ENCODE results near the gene SPATA6L. TPM values are rescaled to one million over a fixed set of nuclear protein-coding genes. Genes with fewer than 3 reads are reported as not detected.

Gene SPATA6L
- polyA plus RNA-seq, 1 of the 3 experiments (the other 2 are of a cell fraction) = 0.44 TPM

GRCh38 chr9:4639420-4639819 lies 26.9 kb downstream of the SPATA6L start (continued):
- TF ChIP-seq CHD2 (IDR thresholded peaks at IDR 0.05; ENCODE audit: low read length, partially characterized antibody) (no peak), EZH2phosphoT487 (IDR thresholded peaks at IDR 0.05; ENCODE audit: borderline replicate concordance, low read depth) (no peak), GABPA (IDR thresholded peaks at IDR 0.05; ENCODE audit: low read depth) (no peak)

GRCh38 chr9:4638968-4639367 lies 27.3 kb downstream of the SPATA6L start:
- H3F3A ChIP-seq (replicated peaks; ENCODE audit: insufficient read depth) = no peaks in the 10 kb centered on the region
- CTCF ChIA-PET = interaction anchor here (1.3 to 2.5 kb wide), 13 partner anchors 18 to 1781 kb away, joined by 3 to 21 read pairs (median 7); no protein-coding TSS in a partner anchor
- H3K4me3 ChIP-seq (ENCODE audit: low read depth in 2 of 2, low read length in 1 of 2) = no peak overlapping the region
- H3K9me2 ChIP-seq = no peaks in the 10 kb centered on the region
- 70% methylated on average over 3 of the region's 3 CpGs for WGBS (ENCODE audit: low lambda C conversion rate)
- no peak overlapping the region for H3K9ac ChIP-seq
- no peak overlapping the region for H2AFZ ChIP-seq (ENCODE audit: low read depth)
- no peaks in the 10 kb centered on the region for H3K9me3 ChIP-seq
- H3K27ac ChIP-seq (ENCODE audit: low read depth in 2 of 2, low read length in 1 of 2) = no peak overlapping the region
- no peaks in the 10 kb centered on the region for H4K20me1 ChIP-seq (ENCODE audit: insufficient read depth)
- no peak for DNase-seq
- H3K79me2 ChIP-seq (ENCODE audit: insufficient read depth) = no peaks in the 10 kb centered on the region
- no peaks in the 10 kb centered on the region for H3K36me3 ChIP-seq (replicated peaks in 1 of 2; ENCODE audit: control insufficient read depth in 1 of 2, insufficient read depth in 2 of 2, low read length in 1 of 2)
- no peak overlapping the region for H3K4me2 ChIP-seq
- H3K27me3 ChIP-seq (ENCODE audit: insufficient read depth) = no peaks in the 10 kb centered on the region; the same call in 1 of the 2 replicates
- POLR2A ChIA-PET = no interaction called here
- TF ChIP-seq, protein P1, sequence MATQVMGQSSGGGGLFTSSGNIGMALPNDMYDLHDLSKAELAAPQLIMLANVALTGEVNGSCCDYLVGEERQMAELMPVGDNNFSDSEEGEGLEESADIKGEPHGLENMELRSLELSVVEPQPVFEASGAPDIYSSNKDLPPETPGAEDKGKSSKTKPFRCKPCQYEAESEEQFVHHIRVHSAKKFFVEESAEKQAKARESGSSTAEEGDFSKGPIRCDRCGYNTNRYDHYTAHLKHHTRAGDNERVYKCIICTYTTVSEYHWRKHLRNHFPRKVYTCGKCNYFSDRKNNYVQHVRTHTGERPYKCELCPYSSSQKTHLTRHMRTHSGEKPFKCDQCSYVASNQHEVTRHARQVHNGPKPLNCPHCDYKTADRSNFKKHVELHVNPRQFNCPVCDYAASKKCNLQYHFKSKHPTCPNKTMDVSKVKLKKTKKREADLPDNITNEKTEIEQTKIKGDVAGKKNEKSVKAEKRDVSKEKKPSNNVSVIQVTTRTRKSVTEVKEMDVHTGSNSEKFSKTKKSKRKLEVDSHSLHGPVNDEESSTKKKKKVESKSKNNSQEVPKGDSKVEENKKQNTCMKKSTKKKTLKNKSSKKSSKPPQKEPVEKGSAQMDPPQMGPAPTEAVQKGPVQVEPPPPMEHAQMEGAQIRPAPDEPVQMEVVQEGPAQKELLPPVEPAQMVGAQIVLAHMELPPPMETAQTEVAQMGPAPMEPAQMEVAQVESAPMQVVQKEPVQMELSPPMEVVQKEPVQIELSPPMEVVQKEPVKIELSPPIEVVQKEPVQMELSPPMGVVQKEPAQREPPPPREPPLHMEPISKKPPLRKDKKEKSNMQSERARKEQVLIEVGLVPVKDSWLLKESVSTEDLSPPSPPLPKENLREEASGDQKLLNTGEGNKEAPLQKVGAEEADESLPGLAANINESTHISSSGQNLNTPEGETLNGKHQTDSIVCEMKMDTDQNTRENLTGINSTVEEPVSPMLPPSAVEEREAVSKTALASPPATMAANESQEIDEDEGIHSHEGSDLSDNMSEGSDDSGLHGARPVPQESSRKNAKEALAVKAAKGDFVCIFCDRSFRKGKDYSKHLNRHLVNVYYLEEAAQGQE (IDR thresholded peaks at IDR 0.05; ENCODE audit: low read depth, low read length) = no peak
- TF ChIP-seq SIN3A (IDR thresholded peaks at IDR 0.05; ENCODE audit: borderline replicate concordance, low read depth, low read length) (no peak), ZBTB33 (IDR thresholded peaks at IDR 0.05; ENCODE audit: borderline replicate concordance, low read depth) (no peak), NRF1 (IDR thresholded peaks at IDR 0.05; ENCODE audit: low read depth, low read length) (no peak), GABPA (IDR thresholded peaks at IDR 0.05; ENCODE audit: low read depth) (no peak), FOXJ3 (CRISPR knock-in tag; IDR thresholded peaks at IDR 0.05) (no peak), FOXM1 (IDR thresholded peaks at IDR 0.05; ENCODE audit: low read depth) (no peak), MEF2A (IDR thresholded peaks at IDR 0.05; ENCODE audit: borderline replicate concordance, low read depth) (no peak), GATA2 (CRISPR knock-in tag; IDR thresholded peaks at IDR 0.05) (no peak), TEAD4 (IDR thresholded peaks at IDR 0.05; ENCODE audit: borderline replicate concordance, insufficient read depth) (no peak), SMC3 (IDR thresholded peaks at IDR 0.05; ENCODE audit: low read depth, low read length) (no peak), MXI1 (IDR thresholded peaks at IDR 0.05; ENCODE audit: low read depth, low read length) (no peak), TAF1 (IDR thresholded peaks at IDR 0.05; ENCODE audit: borderline replicate concordance, low read depth, low read length) (no peak), RFX5 (IDR thresholded peaks at IDR 0.05; ENCODE audit: low read length) (no peak), NFIC (IDR thresholded peaks at IDR 0.05; ENCODE audit: borderline replicate concordance) (no peak), RAD21 (IDR thresholded peaks at IDR 0.05; ENCODE audit: low read length) (no peak), POLR2AphosphoS5 (IDR thresholded peaks at IDR 0.05; ENCODE audit: low read depth, low read length) (no peak)
- TF ChIP-seq, protein P2, sequence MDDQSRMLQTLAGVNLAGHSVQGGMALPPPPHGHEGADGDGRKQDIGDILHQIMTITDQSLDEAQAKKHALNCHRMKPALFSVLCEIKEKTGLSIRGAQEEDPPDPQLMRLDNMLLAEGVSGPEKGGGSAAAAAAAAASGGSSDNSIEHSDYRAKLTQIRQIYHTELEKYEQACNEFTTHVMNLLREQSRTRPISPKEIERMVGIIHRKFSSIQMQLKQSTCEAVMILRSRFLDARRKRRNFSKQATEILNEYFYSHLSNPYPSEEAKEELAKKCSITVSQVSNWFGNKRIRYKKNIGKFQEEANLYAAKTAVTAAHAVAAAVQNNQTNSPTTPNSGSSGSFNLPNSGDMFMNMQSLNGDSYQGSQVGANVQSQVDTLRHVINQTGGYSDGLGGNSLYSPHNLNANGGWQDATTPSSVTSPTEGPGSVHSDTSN (IDR thresholded peaks at IDR 0.05) = no peak
- TF ChIP-seq, protein P3, sequence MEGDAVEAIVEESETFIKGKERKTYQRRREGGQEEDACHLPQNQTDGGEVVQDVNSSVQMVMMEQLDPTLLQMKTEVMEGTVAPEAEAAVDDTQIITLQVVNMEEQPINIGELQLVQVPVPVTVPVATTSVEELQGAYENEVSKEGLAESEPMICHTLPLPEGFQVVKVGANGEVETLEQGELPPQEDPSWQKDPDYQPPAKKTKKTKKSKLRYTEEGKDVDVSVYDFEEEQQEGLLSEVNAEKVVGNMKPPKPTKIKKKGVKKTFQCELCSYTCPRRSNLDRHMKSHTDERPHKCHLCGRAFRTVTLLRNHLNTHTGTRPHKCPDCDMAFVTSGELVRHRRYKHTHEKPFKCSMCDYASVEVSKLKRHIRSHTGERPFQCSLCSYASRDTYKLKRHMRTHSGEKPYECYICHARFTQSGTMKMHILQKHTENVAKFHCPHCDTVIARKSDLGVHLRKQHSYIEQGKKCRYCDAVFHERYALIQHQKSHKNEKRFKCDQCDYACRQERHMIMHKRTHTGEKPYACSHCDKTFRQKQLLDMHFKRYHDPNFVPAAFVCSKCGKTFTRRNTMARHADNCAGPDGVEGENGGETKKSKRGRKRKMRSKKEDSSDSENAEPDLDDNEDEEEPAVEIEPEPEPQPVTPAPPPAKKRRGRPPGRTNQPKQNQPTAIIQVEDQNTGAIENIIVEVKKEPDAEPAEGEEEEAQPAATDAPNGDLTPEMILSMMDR (IDR thresholded peaks at IDR 0.05) = no peak
- no peaks in the 10 kb centered on the region; a peak in 1 of 4 replicates for H3K4me1 ChIP-seq (ENCODE audit: control insufficient read depth in 1 of 2, insufficient read depth in 2 of 2, low read depth in 1 of 2, low read length in 1 of 2)

Measured in SK-N-SH (cell line).